Neural cell (in vitro differentiated cells): ENCODE data around the gene DZIP3.

ENCODE experiments used
- CTCF ChIP-seq: fragments of 450-650 bp; IDR thresholded peaks from 2 replicates; pipeline ENCODE4 v1.5.1; 2014; ENCODE audit warnings: antibody characterized with exemption, mild to moderate bottlenecking, moderate library complexity; ENCODE audit not compliant: poor library complexity, severe bottlenecking
- EZH2 ChIP-seq: fragments of 200-600, 300-800 bp; shearing (Covaris generic), sonication (generic); IDR thresholded peaks from 2 replicates; pipeline ENCODE4 v1.6.1; 2014; ENCODE audit warnings: antibody characterized with exemption, low read length, borderline replicate concordance, mild to moderate bottlenecking; ENCODE audit not compliant: insufficient read depth, poor library complexity, severe bottlenecking
- POLR2AphosphoS5 ChIP-seq: IDR thresholded peaks from 2 replicates; pipeline ENCODE4 v1.6.1; 2012
- TF ChIP-seq, protein P1 (sequence below): IDR thresholded peaks from 2 replicates; pipeline ENCODE4 v1.6.1; 2012; ENCODE audit warnings: borderline replicate concordance

- TF ChIP-seq POLR2AphosphoS5 (no peak), EZH2 (no peak), CTCF (no peak)
- TF ChIP-seq, protein P1, sequence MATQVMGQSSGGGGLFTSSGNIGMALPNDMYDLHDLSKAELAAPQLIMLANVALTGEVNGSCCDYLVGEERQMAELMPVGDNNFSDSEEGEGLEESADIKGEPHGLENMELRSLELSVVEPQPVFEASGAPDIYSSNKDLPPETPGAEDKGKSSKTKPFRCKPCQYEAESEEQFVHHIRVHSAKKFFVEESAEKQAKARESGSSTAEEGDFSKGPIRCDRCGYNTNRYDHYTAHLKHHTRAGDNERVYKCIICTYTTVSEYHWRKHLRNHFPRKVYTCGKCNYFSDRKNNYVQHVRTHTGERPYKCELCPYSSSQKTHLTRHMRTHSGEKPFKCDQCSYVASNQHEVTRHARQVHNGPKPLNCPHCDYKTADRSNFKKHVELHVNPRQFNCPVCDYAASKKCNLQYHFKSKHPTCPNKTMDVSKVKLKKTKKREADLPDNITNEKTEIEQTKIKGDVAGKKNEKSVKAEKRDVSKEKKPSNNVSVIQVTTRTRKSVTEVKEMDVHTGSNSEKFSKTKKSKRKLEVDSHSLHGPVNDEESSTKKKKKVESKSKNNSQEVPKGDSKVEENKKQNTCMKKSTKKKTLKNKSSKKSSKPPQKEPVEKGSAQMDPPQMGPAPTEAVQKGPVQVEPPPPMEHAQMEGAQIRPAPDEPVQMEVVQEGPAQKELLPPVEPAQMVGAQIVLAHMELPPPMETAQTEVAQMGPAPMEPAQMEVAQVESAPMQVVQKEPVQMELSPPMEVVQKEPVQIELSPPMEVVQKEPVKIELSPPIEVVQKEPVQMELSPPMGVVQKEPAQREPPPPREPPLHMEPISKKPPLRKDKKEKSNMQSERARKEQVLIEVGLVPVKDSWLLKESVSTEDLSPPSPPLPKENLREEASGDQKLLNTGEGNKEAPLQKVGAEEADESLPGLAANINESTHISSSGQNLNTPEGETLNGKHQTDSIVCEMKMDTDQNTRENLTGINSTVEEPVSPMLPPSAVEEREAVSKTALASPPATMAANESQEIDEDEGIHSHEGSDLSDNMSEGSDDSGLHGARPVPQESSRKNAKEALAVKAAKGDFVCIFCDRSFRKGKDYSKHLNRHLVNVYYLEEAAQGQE: no peak
Observed at GRCh38 chr3:108724101-108724500, 134.6 kb downstream of the DZIP3 start.
